SK-N-SH treated with all-trans-retinoic acid at 6 μM for 48 hours (cell line): ENCODE data around the gene PCTP.

Experiments
- ATAC-seq: fragments of 200-7000 bp; cut with Tn5 transposase; 3 replicates; pipeline ENCODE4 v1.9.1; 2020; ENCODE audit warnings: mild to moderate bottlenecking, moderate library complexity
- ARNTL ChIP-seq: fragments of 450-650 bp; formaldehyde crosslinking; IDR thresholded peaks from 2 replicates; pipeline ENCODE4 v1.5.0; 2020; ENCODE audit warnings: low read depth, mild to moderate bottlenecking, moderate library complexity, borderline replicate concordance
- BACH2 ChIP-seq: fragments of 250-450 bp; sonication (Bioruptor Pico); IDR thresholded peaks from 2 replicates; pipeline ENCODE4 v1.9.0; 2021; ENCODE audit warnings: mild to moderate bottlenecking, borderline replicate concordance
- CSDC2 ChIP-seq: fragments of 250-450 bp; sonication (Bioruptor Pico); IDR thresholded peaks from 2 replicates; pipeline ENCODE4 v1.5.0; 2020; ENCODE audit warnings: mild to moderate bottlenecking, moderate library complexity
- ESRRG ChIP-seq: fragments of 250-450 bp; sonication (Bioruptor Pico); IDR thresholded peaks from 2 replicates; pipeline ENCODE4 v1.6.1; 2021; ENCODE audit warnings: mild to moderate bottlenecking
- GLIS3 ChIP-seq: fragments of 250-450 bp; sonication (Bioruptor Pico); IDR thresholded peaks from 2 replicates; pipeline ENCODE4 v1.5.0; 2020; ENCODE audit warnings: mild to moderate bottlenecking, moderate library complexity
- ISL1 ChIP-seq: fragments of 250-450 bp; sonication (Bioruptor Pico); IDR thresholded peaks from 2 replicates; pipeline ENCODE4 v2.1.2; 2022; ENCODE audit warnings: mild to moderate bottlenecking, moderate library complexity
- PPARA ChIP-seq: fragments of 250-450 bp; sonication (Bioruptor Pico); IDR thresholded peaks from 2 replicates; pipeline ENCODE4 v1.5.0; 2020; ENCODE audit warnings: mild to moderate bottlenecking, borderline replicate concordance
- RARB ChIP-seq: fragments of 250-450 bp; sonication (Bioruptor Pico); IDR thresholded peaks from 2 replicates; pipeline ENCODE4 v1.8.0; 2021; ENCODE audit warnings: mild to moderate bottlenecking, moderate library complexity
- SNAI2 ChIP-seq: fragments of 250-450 bp; sonication (Bioruptor Pico); IDR thresholded peaks from 2 replicates; pipeline ENCODE4 v1.5.0; 2020; ENCODE audit warnings: mild to moderate bottlenecking, moderate library complexity
- TCF4 ChIP-seq: fragments of 250-450 bp; sonication (Bioruptor Pico); IDR thresholded peaks from 2 replicates; pipeline ENCODE4 v1.8.0; 2021; ENCODE audit warnings: mild to moderate bottlenecking, moderate library complexity, borderline replicate concordance
- TOX ChIP-seq: fragments of 250-450 bp; sonication (Bioruptor Pico); IDR thresholded peaks from 2 replicates; pipeline ENCODE4 v1.8.0; 2021; ENCODE audit warnings: mild to moderate bottlenecking, moderate library complexity, borderline replicate concordance
- ZC3H10 ChIP-seq: fragments of 250-450 bp; sonication (Bioruptor Pico); IDR thresholded peaks from 2 replicates; pipeline ENCODE4 v1.5.1; 2021; ENCODE audit warnings: mild to moderate bottlenecking, moderate library complexity
- ZFP3 ChIP-seq: fragments of 250-450 bp; sonication (Bioruptor Pico); IDR thresholded peaks from 2 replicates; pipeline ENCODE4 v1.5.0; 2020; ENCODE audit warnings: mild to moderate bottlenecking, moderate library complexity
- ZFP30 ChIP-seq: fragments of 450-650 bp; formaldehyde crosslinking; IDR thresholded peaks from 2 replicates; pipeline ENCODE4 v1.5.0; 2022; ENCODE audit warnings: mild to moderate bottlenecking, moderate library complexity
- ZNF565 ChIP-seq: fragments of 450-650 bp; formaldehyde crosslinking; conservative IDR thresholded peaks from 2 replicates; pipeline ENCODE4 v1.5.0; 2020; ENCODE audit warnings: low read depth, mild to moderate bottlenecking, moderate library complexity
- ZNF70 ChIP-seq: fragments of 450-650 bp; formaldehyde crosslinking; IDR thresholded peaks from 2 replicates; pipeline ENCODE4 v1.5.0; 2020; ENCODE audit warnings: mild to moderate bottlenecking, moderate library complexity
- ZNF8 ChIP-seq: fragments of 450-650 bp; formaldehyde crosslinking; IDR thresholded peaks from 2 replicates; pipeline ENCODE4 v1.5.0; 2020; ENCODE audit warnings: mild to moderate bottlenecking, moderate library complexity
- TF ChIP-seq, protein P1 (sequence below): fragments of 250-450 bp; sonication (Bioruptor Pico); IDR thresholded peaks from 2 replicates; pipeline ENCODE4 v1.5.0; 2020; ENCODE audit warnings: mild to moderate bottlenecking, moderate library complexity
- TF ChIP-seq, protein P2 (sequence below): fragments of 250-450 bp; sonication (Bioruptor Pico); IDR thresholded peaks from 2 replicates; pipeline ENCODE4 v1.5.1; 2021; ENCODE audit warnings: mild to moderate bottlenecking, moderate library complexity
- TF ChIP-seq, protein P3 (sequence below): fragments of 250-450 bp; sonication (Bioruptor Pico); IDR thresholded peaks from 2 replicates; pipeline ENCODE4 v1.8.0; 2021; ENCODE audit warnings: low read depth, mild to moderate bottlenecking, moderate library complexity, borderline replicate concordance
- TF ChIP-seq, protein P4 (sequence below): fragments of 250-450 bp; sonication (Bioruptor Pico); IDR thresholded peaks from 2 replicates; pipeline ENCODE4 v1.8.0; 2020; ENCODE audit warnings: mild to moderate bottlenecking, moderate library complexity, borderline replicate concordance

Gene PCTP

DNA sequence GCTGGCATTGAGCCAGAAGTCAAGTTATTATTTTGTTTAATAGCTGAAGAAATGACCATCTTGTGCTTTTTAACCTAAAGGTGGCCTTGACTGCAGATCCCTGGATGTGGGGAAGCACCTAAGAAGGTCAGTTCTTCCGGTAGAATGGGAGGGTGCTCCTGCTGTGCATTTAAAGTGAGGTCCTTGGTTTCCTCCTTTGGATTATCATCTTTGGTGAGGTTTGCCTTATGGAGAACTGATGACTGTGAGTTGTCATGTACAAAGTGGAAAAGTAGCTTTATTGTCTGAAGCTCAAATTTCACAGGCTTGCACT is 66.5 kb downstream of the PCTP start:
- no peak for ATAC-seq
- no peak for TF ChIP-seq ZFP30 (CRISPR knock-in tag)
- TF ChIP-seq CSDC2 (CRISPR knock-in tag) = no peak
- no peak for TF ChIP-seq GLIS3 (CRISPR knock-in tag)
- no peak for TF ChIP-seq SNAI2
- no peak for TF ChIP-seq ZNF565 (CRISPR knock-in tag)
- TF ChIP-seq BACH2 (CRISPR knock-in tag) = no peak
- TF ChIP-seq ARNTL = no peak
- no peak for TF ChIP-seq ZNF70 (CRISPR knock-in tag)
- TF ChIP-seq, protein P1, sequence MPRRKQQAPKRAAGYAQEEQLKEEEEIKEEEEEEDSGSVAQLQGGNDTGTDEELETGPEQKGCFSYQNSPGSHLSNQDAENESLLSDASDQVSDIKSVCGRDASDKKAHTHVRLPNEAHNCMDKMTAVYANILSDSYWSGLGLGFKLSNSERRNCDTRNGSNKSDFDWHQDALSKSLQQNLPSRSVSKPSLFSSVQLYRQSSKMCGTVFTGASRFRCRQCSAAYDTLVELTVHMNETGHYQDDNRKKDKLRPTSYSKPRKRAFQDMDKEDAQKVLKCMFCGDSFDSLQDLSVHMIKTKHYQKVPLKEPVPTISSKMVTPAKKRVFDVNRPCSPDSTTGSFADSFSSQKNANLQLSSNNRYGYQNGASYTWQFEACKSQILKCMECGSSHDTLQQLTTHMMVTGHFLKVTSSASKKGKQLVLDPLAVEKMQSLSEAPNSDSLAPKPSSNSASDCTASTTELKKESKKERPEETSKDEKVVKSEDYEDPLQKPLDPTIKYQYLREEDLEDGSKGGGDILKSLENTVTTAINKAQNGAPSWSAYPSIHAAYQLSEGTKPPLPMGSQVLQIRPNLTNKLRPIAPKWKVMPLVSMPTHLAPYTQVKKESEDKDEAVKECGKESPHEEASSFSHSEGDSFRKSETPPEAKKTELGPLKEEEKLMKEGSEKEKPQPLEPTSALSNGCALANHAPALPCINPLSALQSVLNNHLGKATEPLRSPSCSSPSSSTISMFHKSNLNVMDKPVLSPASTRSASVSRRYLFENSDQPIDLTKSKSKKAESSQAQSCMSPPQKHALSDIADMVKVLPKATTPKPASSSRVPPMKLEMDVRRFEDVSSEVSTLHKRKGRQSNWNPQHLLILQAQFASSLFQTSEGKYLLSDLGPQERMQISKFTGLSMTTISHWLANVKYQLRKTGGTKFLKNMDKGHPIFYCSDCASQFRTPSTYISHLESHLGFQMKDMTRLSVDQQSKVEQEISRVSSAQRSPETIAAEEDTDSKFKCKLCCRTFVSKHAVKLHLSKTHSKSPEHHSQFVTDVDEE (CRISPR knock-in tag) = no peak
- no peak for TF ChIP-seq PPARA (CRISPR knock-in tag)
- TF ChIP-seq ZFP3 (CRISPR knock-in tag) = no peak
- no peak for TF ChIP-seq ISL1
- TF ChIP-seq, protein P2, sequence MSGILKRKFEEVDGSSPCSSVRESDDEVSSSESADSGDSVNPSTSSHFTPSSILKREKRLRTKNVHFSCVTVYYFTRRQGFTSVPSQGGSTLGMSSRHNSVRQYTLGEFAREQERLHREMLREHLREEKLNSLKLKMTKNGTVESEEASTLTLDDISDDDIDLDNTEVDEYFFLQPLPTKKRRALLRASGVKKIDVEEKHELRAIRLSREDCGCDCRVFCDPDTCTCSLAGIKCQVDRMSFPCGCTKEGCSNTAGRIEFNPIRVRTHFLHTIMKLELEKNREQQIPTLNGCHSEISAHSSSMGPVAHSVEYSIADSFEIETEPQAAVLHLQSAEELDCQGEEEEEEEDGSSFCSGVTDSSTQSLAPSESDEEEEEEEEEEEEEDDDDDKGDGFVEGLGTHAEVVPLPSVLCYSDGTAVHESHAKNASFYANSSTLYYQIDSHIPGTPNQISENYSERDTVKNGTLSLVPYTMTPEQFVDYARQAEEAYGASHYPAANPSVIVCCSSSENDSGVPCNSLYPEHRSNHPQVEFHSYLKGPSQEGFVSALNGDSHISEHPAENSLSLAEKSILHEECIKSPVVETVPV (CRISPR knock-in tag) = no peak
- no peak for TF ChIP-seq ZC3H10 (CRISPR knock-in tag)
- no peak for TF ChIP-seq ESRRG (CRISPR knock-in tag)
- TF ChIP-seq TCF4 (CRISPR knock-in tag) = no peak
- no peak for TF ChIP-seq RARB (CRISPR knock-in tag)

DNA sequence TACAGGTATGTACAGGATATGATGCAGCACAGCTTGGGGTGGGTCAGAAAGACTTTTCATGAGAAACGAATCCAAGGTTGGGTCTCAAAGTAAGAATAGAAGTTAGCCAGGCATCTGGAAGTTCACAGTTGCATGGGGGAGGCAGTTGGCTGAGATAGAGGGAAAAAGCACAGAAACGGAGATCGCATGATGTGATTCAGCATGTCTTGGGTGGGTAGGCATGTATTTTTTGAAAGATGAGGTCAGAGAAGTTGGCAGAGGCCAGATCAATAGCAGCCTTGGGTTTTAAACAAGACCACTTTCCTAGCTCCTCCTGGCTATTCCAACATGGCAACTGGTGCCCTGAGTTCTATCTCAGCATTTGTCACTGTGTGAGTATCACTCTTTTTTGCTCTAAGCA is 67.2 kb downstream of the PCTP start:
- TF ChIP-seq ESRRG (CRISPR knock-in tag) (no peak), ZFP3 (CRISPR knock-in tag) (no peak), ISL1 (no peak), SNAI2 (no peak), ZC3H10 (CRISPR knock-in tag) (no peak)

DNA sequence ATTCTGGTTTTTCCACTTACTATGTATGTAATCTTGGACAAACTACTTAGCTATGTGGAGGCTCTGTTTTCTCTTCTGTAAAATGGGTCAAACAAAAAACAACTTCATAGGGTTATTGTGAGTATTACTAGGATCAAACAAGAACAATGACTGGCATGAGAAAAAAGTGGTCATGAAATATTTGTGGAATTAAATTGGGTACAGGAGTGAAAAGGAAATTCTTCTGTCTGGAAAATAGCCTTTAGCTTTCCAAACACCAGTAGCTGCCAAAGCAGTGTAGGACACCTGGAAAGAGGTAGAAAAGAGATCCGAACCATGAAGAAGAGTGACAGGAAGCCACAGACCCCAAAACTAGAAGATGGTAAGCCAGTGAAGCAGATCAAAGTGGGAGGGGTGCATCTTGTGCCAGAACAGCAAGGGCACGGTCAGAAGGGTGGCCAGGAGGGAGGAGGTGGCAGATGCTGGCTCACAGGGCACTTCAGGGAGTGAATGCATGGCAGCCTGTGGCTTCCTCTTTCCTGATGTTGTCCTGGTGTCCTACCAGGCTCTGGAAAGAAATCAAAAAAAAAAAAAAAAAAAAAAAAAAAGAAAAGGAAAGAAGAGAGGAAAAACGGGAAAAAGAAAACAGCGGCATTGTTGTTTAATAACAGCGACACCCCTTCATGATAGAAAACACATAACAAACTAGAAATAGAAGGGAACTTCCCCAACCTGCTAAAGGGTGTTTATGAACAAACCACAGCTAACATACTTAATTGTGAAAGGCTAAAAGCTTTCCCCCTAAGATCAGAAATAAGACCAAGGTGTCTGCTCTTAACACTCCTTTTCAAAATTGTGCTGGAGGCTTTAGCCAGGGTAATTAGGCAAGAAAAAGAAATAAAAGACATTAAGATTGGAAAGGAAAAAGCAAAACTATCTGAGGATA is 67.9 kb downstream of the PCTP start:
- ATAC-seq = no peak
- no peak for TF ChIP-seq RARB (CRISPR knock-in tag)
- TF ChIP-seq ZC3H10 (CRISPR knock-in tag) = no peak
- no peak for TF ChIP-seq ISL1
- TF ChIP-seq, protein P3, sequence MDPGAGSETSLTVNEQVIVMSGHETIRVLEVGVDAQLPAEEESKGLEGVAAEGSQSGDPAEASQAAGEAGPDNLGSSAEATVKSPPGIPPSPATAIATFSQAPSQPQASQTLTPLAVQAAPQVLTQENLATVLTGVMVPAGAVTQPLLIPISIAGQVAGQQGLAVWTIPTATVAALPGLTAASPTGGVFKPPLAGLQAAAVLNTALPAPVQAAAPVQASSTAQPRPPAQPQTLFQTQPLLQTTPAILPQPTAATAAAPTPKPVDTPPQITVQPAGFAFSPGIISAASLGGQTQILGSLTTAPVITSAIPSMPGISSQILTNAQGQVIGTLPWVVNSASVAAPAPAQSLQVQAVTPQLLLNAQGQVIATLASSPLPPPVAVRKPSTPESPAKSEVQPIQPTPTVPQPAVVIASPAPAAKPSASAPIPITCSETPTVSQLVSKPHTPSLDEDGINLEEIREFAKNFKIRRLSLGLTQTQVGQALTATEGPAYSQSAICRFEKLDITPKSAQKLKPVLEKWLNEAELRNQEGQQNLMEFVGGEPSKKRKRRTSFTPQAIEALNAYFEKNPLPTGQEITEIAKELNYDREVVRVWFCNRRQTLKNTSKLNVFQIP (CRISPR knock-in tag) = no peak
- TF ChIP-seq PPARA (CRISPR knock-in tag) = no peak
- no peak for TF ChIP-seq ZFP30 (CRISPR knock-in tag)
- no peak for TF ChIP-seq SNAI2
- no peak for TF ChIP-seq ESRRG (CRISPR knock-in tag)
- no peak for TF ChIP-seq ZNF565 (CRISPR knock-in tag)
- TF ChIP-seq TOX = no peak
- TF ChIP-seq TCF4 (CRISPR knock-in tag) = no peak
- TF ChIP-seq ZNF70 (CRISPR knock-in tag) = no peak
- TF ChIP-seq, protein P4, sequence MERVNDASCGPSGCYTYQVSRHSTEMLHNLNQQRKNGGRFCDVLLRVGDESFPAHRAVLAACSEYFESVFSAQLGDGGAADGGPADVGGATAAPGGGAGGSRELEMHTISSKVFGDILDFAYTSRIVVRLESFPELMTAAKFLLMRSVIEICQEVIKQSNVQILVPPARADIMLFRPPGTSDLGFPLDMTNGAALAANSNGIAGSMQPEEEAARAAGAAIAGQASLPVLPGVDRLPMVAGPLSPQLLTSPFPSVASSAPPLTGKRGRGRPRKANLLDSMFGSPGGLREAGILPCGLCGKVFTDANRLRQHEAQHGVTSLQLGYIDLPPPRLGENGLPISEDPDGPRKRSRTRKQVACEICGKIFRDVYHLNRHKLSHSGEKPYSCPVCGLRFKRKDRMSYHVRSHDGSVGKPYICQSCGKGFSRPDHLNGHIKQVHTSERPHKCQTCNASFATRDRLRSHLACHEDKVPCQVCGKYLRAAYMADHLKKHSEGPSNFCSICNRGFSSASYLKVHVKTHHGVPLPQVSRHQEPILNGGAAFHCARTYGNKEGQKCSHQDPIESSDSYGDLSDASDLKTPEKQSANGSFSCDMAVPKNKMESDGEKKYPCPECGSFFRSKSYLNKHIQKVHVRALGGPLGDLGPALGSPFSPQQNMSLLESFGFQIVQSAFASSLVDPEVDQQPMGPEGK (CRISPR knock-in tag) = no peak
- no peak for TF ChIP-seq BACH2 (CRISPR knock-in tag)
- no peak for TF ChIP-seq ZNF8
- TF ChIP-seq, protein P1 (CRISPR knock-in tag) = no peak
- TF ChIP-seq ARNTL = no peak

More for the DNA sequence above, 67.2 kb downstream of the PCTP start:
- ATAC-seq = no peak
